Lower lobe of right lung (tissue), 2 donors: ENCODE data around the gene DGLUCY. TPM values are rescaled to one million over a fixed set of nuclear protein-coding genes. Genes with fewer than 3 reads are reported as not detected.

Experiments
- ATAC-seq, 2 donors: fragments of 200-7000 bp; cut with Tn5 transposase; one replicate each; pipeline ENCODE4 v1.9.1; 2020 to 2022; ENCODE audit warnings: mild to moderate bottlenecking in 2 of 2, moderate library complexity in 2 of 2
- DNase-seq: peaks from one replicate; pipeline ENCODE4 v3.0.0-alpha.2; 2020
- H3K27ac ChIP-seq: fragments of 200-600 bp; one replicate; pipeline ENCODE4 v1.8.0; 2022
- H3K27me3 ChIP-seq: fragments of 200-600 bp; one replicate; pipeline ENCODE4 v1.8.0; 2022; ENCODE audit warnings: low read depth
- H3K36me3 ChIP-seq: fragments of 200-600 bp; one replicate; pipeline ENCODE4 v1.8.0; 2022; ENCODE audit warnings: mild to moderate bottlenecking
- H3K4me1 ChIP-seq: fragments of 200-600 bp; one replicate; pipeline ENCODE4 v1.8.0; 2022
- H3K4me3 ChIP-seq: fragments of 200-600 bp; one replicate; pipeline ENCODE4 v1.8.0; 2022; ENCODE audit warnings: mild to moderate bottlenecking
- H3K9me3 ChIP-seq: fragments of 200-600 bp; one replicate; pipeline ENCODE4 v1.8.0; 2022
- CTCF ChIP-seq: fragments of 200-600 bp; IDR thresholded peaks from one replicate; pipeline ENCODE4 v1.8.0; 2022; ENCODE audit warnings: antibody characterized with exemption, mild to moderate bottlenecking
- intact Hi-C: fragments of 100-400 bp; cut with DNase I; formaldehyde crosslinking; loops from one replicate; pipeline ENCODE4 v1.11.0; 2022
- total RNA-seq: library from RNA; stranded (reverse); fragmentation: NEBNext Ultra II Directional; extraction: Animal tissue kit (Norgen Biotek cat#: 25700); gene quantifications from one replicate; pipeline ENCODE4 v1.2.1, GENCODE V29; 2021
- donor health status: DM: no; HTN: yes; CAD: no; lungs with severe emphysema.

DGLUCY gene
- total RNA-seq, 1 donor from 2014 or later, result 102 TPM

DNA sequence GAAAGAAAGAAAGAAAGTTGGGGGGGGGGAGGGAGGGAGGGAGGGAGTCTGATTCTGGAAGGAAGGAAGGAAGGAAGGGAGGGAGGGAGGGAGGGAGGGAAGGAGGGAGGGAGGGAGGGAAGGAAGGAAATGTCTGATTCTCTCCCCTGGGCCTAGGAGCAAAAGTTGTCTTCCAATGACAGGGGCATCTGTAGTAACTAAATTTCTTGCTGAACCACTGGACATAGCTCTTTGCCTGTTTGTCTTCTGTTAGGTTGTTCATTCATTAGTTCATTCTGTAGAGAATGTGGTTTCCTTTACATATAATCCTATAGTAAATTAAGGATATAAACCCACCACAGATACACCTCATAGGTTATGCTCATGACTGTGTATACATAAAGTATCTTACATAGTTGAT, 70.7 kb downstream of the DGLUCY start:
- peaks cover 87% of the 10 kb centered on the region for H3K36me3 ChIP-seq
- no peak for TF ChIP-seq CTCF
- H3K9me3 ChIP-seq, result no peaks in the 10 kb centered on the region
- H3K4me3 ChIP-seq, result no peak overlapping the region
- no peak overlapping the region for H3K27ac ChIP-seq
- H3K27me3 ChIP-seq, result no peaks in the 10 kb centered on the region
- DNase-seq (no peak), ATAC-seq (no peak)
- intact Hi-C loops, result no loop called here
- H3K4me1 ChIP-seq, result no peaks in the 10 kb centered on the region

GRCh38 chr14:91185721-91186120, 71.8 kb downstream of the DGLUCY start:
- H3K4me3 ChIP-seq, result no peak overlapping the region
- intact Hi-C loops, result no loop called here
- DNase-seq (no peak), ATAC-seq (no peak)
- no peaks in the 10 kb centered on the region for H3K9me3 ChIP-seq
- H3K36me3 ChIP-seq, result peaks cover 94% of the 10 kb centered on the region
- no peak overlapping the region for H3K27ac ChIP-seq
- no peaks in the 10 kb centered on the region for H3K4me1 ChIP-seq
- TF ChIP-seq CTCF, result no peak
- H3K27me3 ChIP-seq, result no peaks in the 10 kb centered on the region

GRCh38 chr14:91186515-91187066, 72.7 kb downstream of the DGLUCY start:
- no peak for ATAC-seq
- intact Hi-C loops, result no loop called here

GRCh38 chr14:91187271-91187670, 73.4 kb downstream of the DGLUCY start:
- no peaks in the 10 kb centered on the region for H3K27me3 ChIP-seq
- no peaks in the 10 kb centered on the region for H3K9me3 ChIP-seq
- ATAC-seq (no peak), DNase-seq (no peak)
- no peak overlapping the region for H3K27ac ChIP-seq
- peaks cover 94% of the 10 kb centered on the region for H3K36me3 ChIP-seq
- no peak overlapping the region for H3K4me3 ChIP-seq
- intact Hi-C loops, result no loop called here
- H3K4me1 ChIP-seq, result no peaks in the 10 kb centered on the region
- no peak for TF ChIP-seq CTCF

More at GRCh38 chr14:91186515-91187066, 72.7 kb downstream of the DGLUCY start:
- Histone ChIP-seq H3K27ac (no peak overlapping the region), H3K4me3 (no peak overlapping the region), H3K9me3 (no peaks in the 10 kb centered on the region), H3K4me1 (no peaks in the 10 kb centered on the region), H3K27me3 (no peaks in the 10 kb centered on the region), H3K36me3 (peaks cover 94% of the 10 kb centered on the region)
- TF ChIP-seq CTCF, result no peak
- DNase-seq, result no peak

- no peak for TF ChIP-seq CTCF
- Histone ChIP-seq H3K27me3 (no peaks in the 10 kb centered on the region), H3K4me1 (no peaks in the 10 kb centered on the region), H3K4me3 (no peak overlapping the region), H3K36me3 (peaks cover 88% of the 10 kb centered on the region), H3K27ac (no peak overlapping the region), H3K9me3 (no peaks in the 10 kb centered on the region)
- DNase-seq (no peak), ATAC-seq (no peak)
- intact Hi-C loops, result no loop called here
Measured at GRCh38 chr14:91190853-91191252, 77.0 kb downstream of the DGLUCY start.
